Left ventricle myocardium inferior (tissue), 1 donor: ENCODE measurements around the gene AADAT. TPM values are rescaled to one million over a fixed set of nuclear protein-coding genes. Genes with fewer than 3 reads are reported as not detected.
"Not testable (repeated sequence)": the region's sequence is repeated elsewhere in the genome, so short reads cannot be mapped to it uniquely, and the experiment has no call there.

Source experiments
- DNase-seq: peaks from one replicate; pipeline ENCODE4 v3.0.0-alpha.2; 2020
- H3K27ac ChIP-seq: fragments of 200-600 bp; replicated peaks from 2 replicates; pipeline ENCODE4 v1.8.0; 2021
- H3K27me3 ChIP-seq: fragments of 200-600 bp; 2 replicates; pipeline ENCODE4 v1.8.0; 2021; ENCODE audit warnings: low read depth
- H3K36me3 ChIP-seq: fragments of 200-600 bp; 2 replicates; pipeline ENCODE4 v1.8.0; 2021
- H3K4me1 ChIP-seq: fragments of 200-600 bp; 2 replicates; pipeline ENCODE4 v1.8.0; 2021
- H3K4me3 ChIP-seq: fragments of 200-600 bp; 2 replicates; pipeline ENCODE4 v1.8.0; 2021; ENCODE audit warnings: mild to moderate bottlenecking, moderate library complexity
- H3K9me3 ChIP-seq: fragments of 200-600 bp; replicated peaks from 2 replicates; pipeline ENCODE4 v1.8.0; 2021
- intact Hi-C: fragments of 100-400 bp; cut with micrococcal nuclease; formaldehyde crosslinking; loops from one replicate; pipeline ENCODE4 v1.11.0; 2022
- total RNA-seq: library from RNA; stranded (reverse); fragmentation: NEBNext Ultra II Directional; extraction: Animal tissue kit (Norgen Biotek cat#: 25700); gene quantifications from one replicate; pipeline ENCODE4 v1.2.1, GENCODE V29; 2021
- TF ChIP-seq, protein P1 (sequence below): fragments of 200-600 bp; IDR thresholded peaks from 2 replicates; pipeline ENCODE4 v1.8.0; 2021; ENCODE audit warnings: antibody characterized with exemption, mild to moderate bottlenecking, borderline replicate concordance
- donor health status: DM: no; HTN: yes; CAD: no; lungs with severe emphysema.

AADAT gene
- total RNA-seq, 1 donor from 2014 or later, result 2.2 TPM

- Histone ChIP-seq H3K9me3 (peaks cover 18% of the 10 kb centered on the region), H3K4me1 (no peaks in the 10 kb centered on the region), H3K4me3 (no peak overlapping the region), H3K27ac (no peak overlapping the region), H3K36me3 (no peaks in the 10 kb centered on the region), H3K27me3 (no peaks in the 10 kb centered on the region)
- intact Hi-C loops, result no loop called here
- no peak for DNase-seq
- TF ChIP-seq, protein P1, sequence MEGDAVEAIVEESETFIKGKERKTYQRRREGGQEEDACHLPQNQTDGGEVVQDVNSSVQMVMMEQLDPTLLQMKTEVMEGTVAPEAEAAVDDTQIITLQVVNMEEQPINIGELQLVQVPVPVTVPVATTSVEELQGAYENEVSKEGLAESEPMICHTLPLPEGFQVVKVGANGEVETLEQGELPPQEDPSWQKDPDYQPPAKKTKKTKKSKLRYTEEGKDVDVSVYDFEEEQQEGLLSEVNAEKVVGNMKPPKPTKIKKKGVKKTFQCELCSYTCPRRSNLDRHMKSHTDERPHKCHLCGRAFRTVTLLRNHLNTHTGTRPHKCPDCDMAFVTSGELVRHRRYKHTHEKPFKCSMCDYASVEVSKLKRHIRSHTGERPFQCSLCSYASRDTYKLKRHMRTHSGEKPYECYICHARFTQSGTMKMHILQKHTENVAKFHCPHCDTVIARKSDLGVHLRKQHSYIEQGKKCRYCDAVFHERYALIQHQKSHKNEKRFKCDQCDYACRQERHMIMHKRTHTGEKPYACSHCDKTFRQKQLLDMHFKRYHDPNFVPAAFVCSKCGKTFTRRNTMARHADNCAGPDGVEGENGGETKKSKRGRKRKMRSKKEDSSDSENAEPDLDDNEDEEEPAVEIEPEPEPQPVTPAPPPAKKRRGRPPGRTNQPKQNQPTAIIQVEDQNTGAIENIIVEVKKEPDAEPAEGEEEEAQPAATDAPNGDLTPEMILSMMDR, result no peak
Observed at GRCh38 chr4:170128219-170128804, 38.6 kb upstream of the AADAT start.

- intact Hi-C loops, result no loop called here
- no peak for DNase-seq
- H3K9me3 ChIP-seq, result peaks cover 12% of the 10 kb centered on the region
- H3K4me3 ChIP-seq, result no peak overlapping the region
- no peak overlapping the region for H3K27ac ChIP-seq
- no peaks in the 10 kb centered on the region for H3K27me3 ChIP-seq
- H3K36me3 ChIP-seq, result no peaks in the 10 kb centered on the region
- TF ChIP-seq, protein P1, result no peak
- no peaks in the 10 kb centered on the region for H3K4me1 ChIP-seq
Observed at GRCh38 chr4:170127758-170128157, 38.0 kb upstream of the AADAT start.

GRCh38 chr4:170124406-170124805, 34.6 kb upstream of the AADAT start:
- Histone ChIP-seq H3K4me1 (no peaks in the 10 kb centered on the region), H3K9me3 (no peaks in the 10 kb centered on the region), H3K4me3 (no peak overlapping the region), H3K27me3 (no peaks in the 10 kb centered on the region), H3K36me3 (no peaks in the 10 kb centered on the region), H3K27ac (no peak overlapping the region)
- TF ChIP-seq, protein P1, result no peak
- intact Hi-C loops, result no loop called here
- DNase-seq, result no peak

DNA sequence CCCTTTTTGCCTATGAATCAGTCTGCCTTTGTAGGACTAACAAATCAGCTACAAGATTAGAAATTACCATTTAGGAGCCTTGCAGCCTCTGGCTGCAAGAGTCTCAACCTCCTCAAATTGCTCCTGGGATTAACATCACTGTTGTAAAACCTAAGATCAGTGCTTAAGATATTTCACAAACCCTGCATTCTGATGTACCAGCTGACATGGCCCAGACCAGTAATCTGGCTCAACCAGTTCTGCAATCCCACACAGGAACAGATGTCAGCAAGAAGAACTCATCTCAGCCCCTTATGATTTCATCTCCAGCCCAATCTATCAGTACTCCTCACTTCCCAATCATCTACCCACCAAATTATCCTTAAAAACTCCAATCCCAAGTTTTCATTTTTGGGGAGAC, 32.5 kb upstream of the AADAT start:
- intact Hi-C loops, result no loop called here
- H3K27ac ChIP-seq, result no peak overlapping the region
- H3K4me3 ChIP-seq, result no peak overlapping the region
- no peak for DNase-seq
- H3K36me3 ChIP-seq, result no peaks in the 10 kb centered on the region
- no peaks in the 10 kb centered on the region for H3K27me3 ChIP-seq
- H3K4me1 ChIP-seq, result no peaks in the 10 kb centered on the region
- TF ChIP-seq, protein P1, result no peak
- H3K9me3 ChIP-seq, result no peaks in the 10 kb centered on the region

GRCh38 chr4:170114636-170115035, 24.9 kb upstream of the AADAT start:
- H3K36me3 ChIP-seq, result no peaks in the 10 kb centered on the region
- no peak overlapping the region for H3K4me3 ChIP-seq
- no peak for DNase-seq
- intact Hi-C loops, result no loop called here
- H3K27me3 ChIP-seq, result peaks cover 10% of the 10 kb centered on the region
- TF ChIP-seq, protein P1, result no peak
- no peaks in the 10 kb centered on the region for H3K9me3 ChIP-seq
- no peaks in the 10 kb centered on the region for H3K4me1 ChIP-seq
- H3K27ac ChIP-seq, result no peak overlapping the region

- DNase-seq, H3K4me3 ChIP-seq, H3K27ac ChIP-seq, intact Hi-C loops, H3K36me3 ChIP-seq, H3K4me1 ChIP-seq, H3K9me3 ChIP-seq: not testable (repeated sequence)
- peaks cover 13% of the 10 kb centered on the region for H3K27me3 ChIP-seq
Observed at GRCh38 chr4:170114183-170114582, 24.4 kb upstream of the AADAT start.
